HG02852 (cell line): ENCODE measurements around the gene LRIF1.
A peak's percentile ranks its signal among the peaks of the same experiment; 100 is the strongest.
"Not testable (repeated sequence)": the region's sequence is repeated elsewhere in the genome, so short reads cannot be mapped to it uniquely, and the experiment has no call there.

ENCODE experiments used
- ATAC-seq: cut with Tn5 transposase; IDR thresholded peaks from one replicate; pipeline ENCODE4 v1.9.1; 2021; ENCODE audit warnings: mild to moderate bottlenecking, moderate library complexity; ENCODE audit not compliant: unreplicated experiment

The LRIF1 gene

DNA sequence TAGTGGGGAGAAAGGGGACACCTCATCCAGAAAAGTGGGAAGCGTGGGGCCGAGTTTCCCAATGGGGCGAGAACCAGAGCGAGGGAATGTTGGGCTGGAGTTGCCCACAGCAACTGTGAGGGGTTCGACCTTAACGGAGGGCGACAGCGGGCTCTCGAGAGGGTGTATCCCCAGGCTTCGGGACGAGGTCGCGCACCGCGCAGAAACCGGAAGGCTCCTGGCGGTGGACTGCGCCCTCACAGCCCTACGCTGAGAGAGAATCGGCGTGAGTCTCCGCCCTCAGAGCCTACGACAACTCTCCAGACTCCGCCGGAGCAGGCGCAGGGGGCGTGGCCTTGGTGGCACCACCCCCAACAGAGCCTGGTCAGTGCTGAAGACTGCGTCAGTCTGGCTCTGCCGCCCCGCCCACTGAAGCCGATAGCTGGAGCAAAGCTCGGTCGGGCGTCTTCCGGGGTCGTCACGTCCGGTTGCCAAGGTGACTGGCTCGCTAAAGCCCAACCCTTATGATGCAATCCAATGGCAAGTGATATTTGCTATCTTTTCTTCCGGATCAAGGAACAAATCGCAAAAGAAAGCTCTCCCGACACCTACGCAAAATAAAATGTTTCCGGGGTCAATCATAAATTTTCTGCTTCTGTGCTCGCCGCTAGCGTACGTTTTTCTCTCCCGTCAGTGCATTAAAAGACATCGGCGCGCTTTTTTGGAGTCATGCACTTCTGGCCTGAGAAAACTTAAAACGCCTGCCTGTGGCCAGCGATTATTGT is at the start of gene LRIF1:
TSS of gene LRIF1 (minus strand) at position 232 of the 764 bp plus-strand sequence. CDS start 234 bp downstream, outside the sequence.
- peak; percentile 93 for ATAC-seq

GRCh38 chr1:111008031-111008430 is 44.3 kb upstream of the LRIF1 start:
- ATAC-seq, result no peak

GRCh38 chr1:111006556-111006955 is 42.8 kb upstream of the LRIF1 start:
- ATAC-seq, result no peak

- ATAC-seq, result not testable (repeated sequence)
Observed at GRCh38 chr1:110999607-111000006, 35.9 kb upstream of the LRIF1 start.

DNA sequence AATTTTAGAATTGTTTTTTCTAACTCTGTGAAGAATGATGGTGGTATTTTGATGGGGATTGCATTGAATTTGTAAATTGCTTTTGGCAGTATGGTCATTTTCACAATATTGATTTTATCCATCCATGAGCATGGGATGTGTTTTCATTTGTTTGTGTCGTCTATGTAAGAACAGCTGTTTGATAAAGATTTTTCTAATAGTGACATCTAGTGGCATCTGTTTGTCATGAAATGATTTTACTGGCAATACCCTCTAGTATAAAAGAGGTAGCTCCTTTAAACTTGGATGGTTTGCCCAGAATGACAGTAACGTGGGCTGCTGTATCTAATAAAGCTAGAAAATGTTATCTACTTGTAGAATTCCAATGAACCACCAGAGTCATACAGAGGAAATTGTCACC is 28.6 kb upstream of the LRIF1 start:
- ATAC-seq, result not testable (repeated sequence)

- ATAC-seq, result not testable (repeated sequence)
Observed at GRCh38 chr1:110991295-110991694, 27.6 kb upstream of the LRIF1 start.

DNA sequence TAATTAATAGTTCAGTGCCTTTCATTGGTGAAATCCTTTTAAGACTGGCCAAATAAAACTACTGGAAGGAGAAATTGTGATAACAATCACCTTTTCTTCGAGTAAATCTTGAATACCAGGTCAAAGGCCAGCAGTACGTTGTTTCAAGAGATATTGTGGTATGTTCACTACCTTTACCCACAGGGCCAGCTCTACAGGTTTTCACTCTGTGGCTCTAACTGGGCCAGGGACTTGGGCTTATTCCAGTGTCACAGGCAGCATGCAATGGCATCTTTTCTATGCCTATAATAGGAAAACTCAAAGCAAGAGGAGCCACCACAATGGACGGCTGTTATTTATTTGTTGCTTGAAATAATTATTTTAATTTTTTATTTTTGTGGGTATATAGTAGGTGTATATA is 26.8 kb upstream of the LRIF1 start:
- ATAC-seq, result no peak

- no peak for ATAC-seq
Observed at GRCh38 chr1:110986407-110986891, 22.7 kb upstream of the LRIF1 start.

DNA sequence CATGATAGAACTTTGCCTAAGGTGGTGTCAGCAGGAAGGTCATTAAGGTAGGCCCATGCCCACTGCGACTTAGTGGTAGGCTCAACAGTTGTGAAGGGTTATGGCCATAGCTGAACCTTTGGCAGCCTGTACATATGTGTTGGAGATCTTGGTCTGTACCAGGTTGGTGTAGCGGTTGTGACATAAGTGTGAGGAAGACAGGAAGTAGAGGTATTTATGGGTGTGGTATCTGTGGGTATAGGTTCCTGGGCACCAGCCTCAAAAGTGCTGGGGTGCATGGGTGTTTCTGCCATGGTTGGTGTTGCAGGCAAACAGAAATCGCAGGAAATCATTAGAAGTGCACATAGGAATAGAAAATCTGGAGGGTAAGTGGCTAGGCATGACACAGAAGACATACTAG is 18.6 kb upstream of the LRIF1 start:
- ATAC-seq, result no peak

DNA sequence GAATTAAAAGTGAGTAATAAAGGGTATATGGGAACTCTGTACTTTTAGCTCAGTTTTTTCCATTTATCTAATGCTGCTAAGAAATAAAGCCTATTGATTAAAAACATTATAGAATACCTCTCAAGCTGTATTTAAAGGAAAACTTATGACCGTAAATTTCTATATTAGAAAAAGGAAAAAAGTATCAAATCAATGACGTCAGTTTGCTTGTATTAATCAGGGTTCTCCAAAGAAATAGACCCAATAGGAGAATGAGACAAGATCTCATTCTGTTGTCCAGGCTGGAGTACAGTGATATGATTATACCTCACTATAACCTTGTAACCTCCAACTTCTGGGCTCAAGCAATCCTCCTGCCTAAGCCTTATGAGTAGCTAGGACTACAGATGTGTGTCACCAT is 15.4 kb upstream of the LRIF1 start:
- no peak for ATAC-seq

GRCh38 chr1:110976089-110976488 is 12.4 kb upstream of the LRIF1 start:
- ATAC-seq, result no peak

DNA sequence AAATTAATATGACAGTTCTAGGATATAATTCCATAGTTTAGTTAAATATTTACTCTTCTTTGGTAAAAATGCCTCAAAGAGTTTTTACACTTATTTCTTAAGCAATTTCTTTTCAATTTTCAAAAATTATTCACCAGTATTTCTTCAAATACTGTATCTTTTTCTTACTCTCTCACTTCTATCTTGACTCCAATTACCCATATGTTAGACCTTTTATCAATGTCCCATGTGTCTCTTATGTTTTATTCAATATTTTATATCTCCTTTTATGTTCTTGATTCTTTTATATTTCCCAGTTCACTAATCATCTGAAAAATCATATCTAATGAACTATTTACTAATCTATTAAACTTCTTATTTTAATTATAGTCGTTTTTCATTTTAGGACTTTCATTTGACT is 11.5 kb upstream of the LRIF1 start:
- ATAC-seq, result no peak

- no peak for ATAC-seq
Observed at GRCh38 chr1:110967256-110967655, 3.5 kb upstream of the LRIF1 start.

GRCh38 chr1:110964455-110964903 is 757 bp upstream of the LRIF1 start:
- no peak for ATAC-seq

DNA sequence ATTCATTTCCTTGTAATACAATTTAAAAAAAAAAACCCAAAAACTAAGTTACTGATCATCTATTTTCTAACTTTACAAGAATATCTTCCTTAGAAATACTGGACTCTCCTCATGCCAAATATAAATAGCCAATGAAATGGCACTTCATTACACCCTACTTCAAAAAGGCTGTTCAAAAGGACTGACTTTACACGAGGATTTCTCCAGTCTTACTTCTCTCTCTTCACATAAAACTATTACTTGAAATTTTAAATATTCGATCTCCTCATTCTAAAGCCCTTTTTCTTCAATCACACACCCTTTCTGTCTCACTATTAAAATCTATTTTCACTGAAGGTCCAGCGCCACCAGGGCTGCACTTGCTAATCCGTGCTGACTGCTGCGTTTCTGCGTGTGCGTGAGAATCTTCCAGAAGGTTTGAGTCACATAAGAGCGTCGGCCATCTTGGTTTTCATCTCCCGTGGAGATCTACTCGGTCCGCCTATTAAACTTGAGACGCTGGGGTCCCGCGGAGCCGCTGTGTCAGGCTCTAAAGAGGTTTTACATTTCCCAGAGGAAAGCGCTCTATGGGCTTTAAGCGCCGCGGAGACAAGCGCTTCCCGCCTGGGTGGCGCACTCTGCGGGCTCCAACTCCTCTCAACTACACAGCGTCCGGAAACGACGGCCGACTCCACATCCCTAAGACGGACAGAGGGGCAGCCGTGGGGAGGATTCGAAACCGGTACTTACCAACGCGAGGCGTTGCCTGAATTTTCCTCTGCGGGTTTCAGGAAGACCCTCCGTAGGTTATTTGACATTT is 631 bp downstream of the LRIF1 start:
- ATAC-seq, result peak; percentile 36

- no peak for ATAC-seq
Observed at GRCh38 chr1:110961902-110962301, 1.8 kb downstream of the LRIF1 start.

DNA sequence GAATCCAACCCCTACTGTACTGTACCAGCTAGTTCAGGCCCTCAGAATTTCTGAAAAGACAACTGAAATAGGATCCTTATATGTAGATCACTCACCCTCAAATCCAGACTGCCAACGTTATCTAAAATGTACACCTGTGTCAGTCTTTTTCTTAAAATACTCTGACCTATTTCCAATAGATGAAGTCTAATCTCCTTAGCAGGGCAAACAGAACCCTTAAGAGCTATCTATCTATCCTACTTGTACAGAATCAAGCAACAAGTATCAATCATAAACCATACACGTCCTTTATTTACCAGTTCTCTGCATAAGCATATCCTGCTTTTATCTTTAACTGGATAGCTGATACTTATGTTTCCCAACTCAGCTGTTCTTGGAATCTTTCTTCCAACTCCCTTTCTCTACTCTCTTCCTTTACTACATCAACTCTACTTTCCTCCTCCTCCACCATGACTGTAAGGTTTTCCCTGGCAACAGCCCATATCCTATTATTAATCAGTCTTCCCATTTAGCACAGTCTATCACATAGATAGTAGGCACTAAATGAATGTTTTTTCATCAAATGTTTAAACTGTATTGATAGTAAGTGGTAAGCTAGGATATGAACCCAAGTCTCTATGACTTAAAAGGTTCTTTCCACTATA is 2.8 kb downstream of the LRIF1 start:
- ATAC-seq, result no peak

- ATAC-seq, result no peak
Observed at GRCh38 chr1:110957798-110958197, 5.9 kb downstream of the LRIF1 start.

DNA sequence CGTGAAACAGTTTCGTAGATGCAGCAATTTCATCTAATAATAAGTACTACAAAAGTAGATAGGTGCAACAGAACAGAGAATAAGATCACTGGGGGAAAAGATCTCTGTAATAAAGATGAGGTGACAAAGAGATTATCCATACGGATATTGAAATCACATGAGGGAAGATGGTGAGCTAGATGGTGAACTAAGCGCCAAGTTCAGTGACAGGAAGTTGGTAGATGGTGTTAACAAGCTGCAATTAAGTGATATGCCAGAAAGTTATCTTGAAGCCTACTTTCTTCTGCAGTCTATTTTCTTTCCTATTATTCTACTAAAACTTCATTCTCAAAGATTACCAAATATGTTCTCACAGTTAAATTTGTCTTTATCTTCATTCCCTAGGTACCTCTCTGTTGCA is 7.1 kb downstream of the LRIF1 start:
- no peak for ATAC-seq

DNA sequence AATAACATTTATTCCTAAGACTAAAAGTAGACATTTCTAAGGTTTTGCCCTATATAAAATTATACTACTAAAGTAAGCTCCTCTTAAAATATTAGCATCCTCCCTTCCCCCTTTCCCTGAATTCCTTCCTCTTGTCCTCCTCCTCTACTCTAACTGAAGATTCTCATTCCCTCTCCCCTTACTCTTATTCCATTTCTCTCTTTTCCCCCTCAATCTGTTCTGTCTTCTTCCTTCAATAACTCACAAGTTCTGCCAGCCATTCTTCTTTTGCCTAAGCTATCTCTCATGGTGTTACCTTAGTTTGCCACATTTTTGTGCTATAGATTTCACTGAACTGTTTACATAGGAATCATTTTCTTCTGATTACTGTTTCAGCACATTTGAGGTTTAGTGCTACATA is 10.7 kb downstream of the LRIF1 start:
- ATAC-seq, result no peak

DNA sequence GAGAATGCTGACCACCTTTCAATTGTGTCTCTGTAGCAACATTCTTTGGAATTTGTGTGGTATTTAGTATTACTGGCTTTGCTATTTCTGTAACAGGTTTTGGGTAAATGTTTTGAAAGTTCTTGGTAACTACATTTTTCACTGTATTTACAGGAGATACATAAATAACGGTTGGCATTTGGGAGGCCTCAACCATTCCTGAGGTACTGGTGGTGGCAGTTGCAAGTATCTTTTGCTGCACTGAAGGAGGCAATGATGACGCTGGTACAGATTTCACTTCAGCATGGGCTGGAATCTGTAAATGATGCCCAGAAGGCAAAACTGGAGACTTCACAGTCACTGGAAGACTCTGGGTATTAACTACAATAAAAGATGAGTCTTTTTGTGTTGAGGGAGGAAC is 11.7 kb downstream of the LRIF1 start:
- ATAC-seq, result no peak
